Superior temporal gyrus (tissue), 1 donor: ENCODE measurements around the gene MAPKAPK3.

ENCODE experiments used
- DNase-seq: peaks from one replicate; pipeline ENCODE4 v3.0.0-alpha.2; 2016; ENCODE audit errors: extremely low spot score

Gene MAPKAPK3

DNA sequence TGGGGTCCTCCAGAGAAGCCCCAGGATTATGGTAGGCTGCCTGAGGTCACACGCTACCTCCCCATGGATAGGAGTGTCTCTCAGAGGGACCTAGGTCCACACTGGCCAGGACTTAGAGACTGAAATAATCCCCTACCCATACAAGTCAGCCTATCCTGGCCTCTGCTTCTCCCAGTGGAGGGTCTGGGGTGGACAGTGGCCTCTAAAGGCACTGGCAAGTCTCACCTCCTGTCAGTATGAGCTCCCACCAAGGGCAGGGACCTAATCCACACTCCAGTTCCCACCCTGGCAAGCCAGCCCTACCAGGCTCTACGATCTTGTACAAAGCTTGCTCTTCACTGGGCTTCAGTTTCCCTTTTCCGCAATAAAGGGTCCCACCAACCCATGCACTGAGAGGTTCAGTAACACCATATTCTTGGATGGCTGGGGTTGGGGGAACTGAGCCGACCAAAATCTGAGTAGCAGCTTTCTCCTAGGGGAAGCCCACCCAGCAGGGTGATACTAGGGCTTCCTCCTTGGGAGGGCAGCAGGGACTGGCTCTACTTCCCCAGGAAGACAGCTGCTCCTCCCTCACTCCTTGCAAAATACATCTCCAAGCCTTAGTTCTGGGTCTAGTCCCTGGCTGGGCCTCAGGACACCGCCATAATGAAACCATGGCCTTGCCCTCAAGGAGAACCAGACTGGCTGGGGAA lies 7.7 kb upstream of the MAPKAPK3 start:
- DNase-seq, result no peak

DNA sequence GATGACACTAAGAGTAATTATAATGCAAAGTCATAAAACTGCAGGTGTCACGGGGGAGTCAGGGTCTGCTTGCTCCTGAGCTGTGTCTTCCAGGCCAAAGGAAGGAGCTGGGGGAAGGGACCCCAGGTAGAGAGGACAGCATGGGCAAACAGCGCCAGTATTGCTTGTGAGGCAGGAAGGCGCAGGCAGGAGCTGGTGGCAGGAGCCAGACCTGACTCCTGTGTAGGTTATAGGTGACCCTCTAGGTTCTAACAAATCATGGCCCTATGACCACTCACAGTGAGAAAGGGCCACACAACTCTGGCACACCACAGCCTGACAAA lies 7.2 kb upstream of the MAPKAPK3 start:
- no peak for DNase-seq

DNA sequence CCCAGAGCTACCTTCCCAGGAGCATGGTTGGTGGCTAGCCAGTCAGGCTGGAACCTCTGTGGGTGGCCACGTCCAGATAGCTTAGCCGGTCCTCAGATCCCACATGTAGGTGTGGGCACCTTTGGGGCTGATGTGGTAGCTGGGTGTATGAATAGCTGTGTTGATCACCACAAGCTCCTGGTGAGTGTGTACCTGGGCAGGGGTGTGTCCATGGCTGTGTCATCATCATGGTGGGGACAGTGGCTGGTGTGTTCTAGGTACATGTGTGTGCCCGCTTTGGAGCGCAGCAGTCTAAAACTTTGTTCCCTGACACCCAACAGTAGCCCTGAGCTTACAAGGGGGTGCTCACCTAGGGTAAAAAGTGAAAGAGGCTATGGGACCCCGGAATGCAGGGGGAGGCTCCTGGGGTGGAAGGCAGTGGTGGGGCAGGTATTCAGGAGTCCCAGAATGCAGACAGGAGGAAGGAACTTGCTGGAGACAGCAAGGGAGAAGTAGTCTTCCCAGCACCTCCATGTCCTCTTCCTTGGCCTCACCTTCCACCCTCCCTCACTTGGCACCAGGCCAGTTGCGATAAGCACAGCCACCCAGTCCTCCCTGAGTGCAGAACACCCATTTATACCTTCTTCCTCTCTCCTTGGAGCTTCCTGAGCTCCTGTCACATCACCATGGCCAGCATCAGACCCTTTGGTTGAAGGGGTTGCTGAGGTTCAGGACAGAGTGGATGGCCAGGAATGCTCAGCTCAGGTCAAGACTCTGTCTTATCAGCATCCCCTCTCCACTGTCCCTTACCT lies 6.6 kb upstream of the MAPKAPK3 start:
- DNase-seq, result no peak

DNA sequence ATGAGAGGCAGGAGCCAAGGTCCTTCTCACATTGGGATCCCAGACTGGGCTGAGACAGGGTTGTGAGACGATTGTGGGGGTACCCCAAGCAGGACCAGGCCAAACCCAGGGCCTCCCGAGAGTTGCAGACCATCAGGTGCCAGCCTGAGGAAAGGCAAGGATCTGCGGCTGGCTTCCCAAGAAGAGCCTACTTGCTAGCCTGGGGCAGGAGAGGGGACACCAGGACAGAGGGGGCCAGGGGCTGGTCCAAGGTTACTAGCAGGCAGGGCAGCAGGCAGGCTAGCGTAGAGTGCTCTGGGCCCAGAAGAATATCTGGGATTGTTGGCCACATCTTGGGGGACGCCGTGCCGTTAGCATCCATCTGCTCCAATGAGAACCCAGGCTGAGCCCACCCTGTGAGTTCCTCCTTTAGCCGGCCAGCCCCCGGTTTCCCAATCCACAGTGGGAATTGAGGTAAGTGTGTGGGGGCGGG lies 5.9 kb upstream of the MAPKAPK3 start:
- DNase-seq, result no peak

GRCh38 chr3:50611464-50612233 lies 5.3 kb upstream of the MAPKAPK3 start, which contains the start of gene CISH:
Gene CISH (minus strand): TSS chr3:50611774. CDS start chr3:50611650, 124 bp downstream.
- peak; percentile 82 for DNase-seq

GRCh38 chr3:50612234-50612882 lies 4.6 kb upstream of the MAPKAPK3 start:
- DNase-seq, result no peak

DNA sequence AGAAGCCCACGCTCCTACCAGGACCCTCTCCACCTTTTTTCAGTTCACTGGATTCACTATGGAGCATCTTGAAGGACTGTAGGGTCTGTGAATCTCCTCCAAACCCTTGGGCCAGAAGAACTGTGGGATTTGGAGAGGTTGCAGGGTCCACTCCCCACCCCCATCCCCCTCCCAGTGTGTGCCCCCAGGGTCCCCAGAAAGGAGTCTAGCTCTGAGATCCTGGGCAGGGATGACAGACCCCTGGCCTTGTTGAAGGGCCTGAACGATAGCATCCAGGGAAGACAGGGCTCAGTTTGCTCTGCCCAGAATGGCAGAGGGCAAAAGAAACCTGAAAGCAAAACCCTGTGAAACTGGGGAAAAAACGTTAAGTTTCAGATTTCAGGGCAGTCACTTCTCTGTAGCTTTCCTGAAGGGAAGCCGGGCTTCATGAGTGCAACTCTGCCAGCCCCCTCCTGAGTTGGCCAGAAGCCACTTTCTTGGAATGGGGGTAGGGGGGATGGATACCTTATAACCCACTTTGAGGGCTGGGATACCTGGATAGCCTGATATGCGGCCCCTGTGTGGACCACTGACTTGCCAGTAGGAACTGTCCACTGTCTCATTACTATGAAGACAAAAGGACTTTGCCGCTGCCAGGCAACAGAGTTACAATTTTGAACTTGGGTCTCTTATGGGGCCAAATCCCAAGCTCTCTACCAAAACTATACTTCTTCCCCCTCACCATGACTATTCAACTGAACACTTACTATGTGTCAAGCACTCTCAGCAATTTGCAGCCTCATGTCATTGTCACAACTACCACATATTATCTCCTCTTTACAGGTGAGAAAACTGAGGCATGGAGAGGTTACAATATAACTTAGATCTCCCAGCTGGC lies 3.7 kb upstream of the MAPKAPK3 start:
- no peak for DNase-seq

DNA sequence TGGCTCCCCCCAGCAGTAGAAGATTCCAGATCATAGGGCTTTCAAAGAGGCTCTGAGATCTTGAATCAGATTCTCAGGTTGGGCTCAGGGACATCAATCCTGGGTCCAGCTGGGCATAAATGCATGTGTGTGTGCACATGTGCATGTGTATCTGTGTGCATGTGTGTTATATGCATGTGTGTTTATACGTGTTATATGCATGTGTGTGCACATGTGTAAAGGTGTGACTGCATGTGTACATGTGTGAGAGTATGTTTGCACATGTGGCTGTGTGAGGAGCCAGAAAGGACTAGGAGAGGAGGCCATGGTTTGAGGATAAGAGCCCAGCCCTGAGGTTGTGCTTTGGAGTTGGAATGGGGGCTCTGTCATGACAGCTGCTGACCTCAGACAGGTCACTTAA lies 1.8 kb upstream of the MAPKAPK3 start:
- no peak for DNase-seq

GRCh38 chr3:50616003-50616769 lies 765 bp upstream of the MAPKAPK3 start:
- peak; percentile 90 for DNase-seq

DNA sequence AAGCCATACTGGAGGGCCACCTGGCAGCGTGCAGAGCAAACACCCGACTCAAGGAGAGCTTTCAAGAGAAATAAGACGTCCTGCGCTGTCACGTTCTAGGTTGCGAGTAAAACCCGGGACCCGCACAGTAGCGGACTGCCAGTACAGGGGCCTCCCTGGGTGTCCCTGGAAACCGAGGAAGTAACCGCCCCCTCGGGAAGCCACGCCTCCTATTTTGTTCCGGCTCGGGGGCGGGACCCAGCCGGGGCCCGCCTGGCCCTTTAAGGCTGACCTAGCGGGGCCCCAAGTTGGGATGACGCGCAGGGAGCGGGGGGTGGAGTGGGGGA lies 218 bp upstream of the MAPKAPK3 start:
- DNase-seq, result peak; percentile 84

GRCh38 chr3:50617911-50618481 lies 1.0 kb downstream of the MAPKAPK3 start:
- no peak for DNase-seq

DNA sequence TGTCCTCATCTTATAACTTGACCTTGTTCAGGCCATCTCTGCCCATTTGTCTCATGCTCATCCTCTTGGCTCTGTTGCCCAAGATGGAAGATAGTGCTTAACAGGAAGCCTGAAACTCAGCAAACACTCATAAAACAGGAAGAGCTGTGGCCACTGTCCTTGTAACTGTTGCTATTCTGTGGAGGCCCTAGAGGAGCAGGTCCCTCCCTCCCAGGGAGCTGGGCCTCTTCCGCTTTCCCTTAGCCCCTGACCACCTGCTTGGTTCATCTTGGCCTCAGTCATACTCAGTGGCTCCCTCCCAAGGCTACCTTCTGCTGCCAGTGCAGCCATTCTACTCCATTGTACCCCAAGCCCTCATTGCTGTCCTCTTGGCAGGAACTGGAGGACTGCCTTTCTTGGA lies 3.5 kb downstream of the MAPKAPK3 start:
- no peak for DNase-seq

DNA sequence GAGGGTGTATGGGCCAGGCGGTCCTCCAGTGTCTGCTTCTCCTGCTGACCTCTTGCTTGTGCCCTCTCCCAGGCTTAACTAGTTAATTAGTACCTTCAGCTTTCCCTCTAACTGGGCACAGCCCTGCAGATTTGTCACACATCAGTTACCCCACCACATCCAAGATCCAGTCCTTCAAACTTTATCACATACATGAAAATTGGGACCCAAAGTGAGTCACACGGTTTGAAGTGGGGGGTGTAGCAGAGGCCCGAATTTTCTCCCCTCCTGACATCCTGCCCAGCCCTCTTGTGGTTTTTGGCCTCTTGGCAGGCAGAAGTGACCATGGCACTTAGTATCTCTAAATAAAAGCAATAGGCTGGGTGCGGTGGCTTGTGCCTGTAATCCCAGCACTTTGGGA lies 3.9 kb downstream of the MAPKAPK3 start:
- DNase-seq, result no peak

DNA sequence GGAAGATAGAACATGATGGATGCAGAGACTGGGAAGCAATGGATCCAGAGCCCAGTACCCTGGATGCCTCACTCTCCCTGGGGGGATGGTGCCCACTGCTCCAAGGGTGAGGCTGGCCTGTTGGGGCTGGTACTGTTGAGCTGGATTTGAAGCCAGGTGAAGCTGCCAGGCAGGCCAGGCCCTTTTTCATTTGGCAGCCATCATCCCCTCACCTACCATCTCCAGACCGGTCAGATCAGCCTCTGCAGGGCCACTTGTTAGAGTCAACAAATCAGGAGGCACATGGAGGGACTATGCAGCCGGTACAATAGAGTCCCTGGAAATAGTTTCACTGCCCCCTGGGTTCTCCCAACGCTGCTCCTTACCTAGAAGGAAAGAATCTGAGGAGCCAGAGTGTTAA lies 5.9 kb downstream of the MAPKAPK3 start:
- DNase-seq, result no peak

DNA sequence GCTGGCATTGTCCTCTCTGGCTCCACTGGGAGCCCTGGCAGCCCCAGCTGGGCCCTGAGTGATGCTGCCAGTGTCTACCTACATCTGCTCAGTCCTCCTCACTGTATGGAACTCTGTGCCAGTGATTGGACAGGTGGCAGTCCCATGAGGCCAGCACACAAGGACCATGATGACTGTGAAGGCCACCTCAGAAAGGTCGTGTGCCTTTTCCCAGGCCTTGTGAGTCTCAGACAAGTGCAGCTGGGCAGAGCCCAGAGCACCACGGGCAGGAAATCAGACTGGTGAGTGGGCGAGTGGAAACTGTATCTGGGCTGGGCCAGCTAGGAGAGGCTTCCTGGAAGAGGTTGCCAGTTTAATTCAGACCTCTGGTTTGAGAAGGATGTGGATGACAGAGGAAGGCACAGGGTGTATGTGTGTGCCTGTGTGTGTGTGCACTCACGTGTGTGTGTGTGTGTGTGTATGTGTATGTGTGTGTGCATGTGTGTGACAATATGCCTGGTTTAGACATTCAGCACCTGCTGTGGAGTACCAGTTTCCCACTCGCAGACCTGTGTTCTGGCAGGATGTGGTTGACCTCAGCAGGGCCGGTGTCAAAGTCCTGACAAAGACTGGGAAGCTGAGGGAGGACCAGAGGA lies 7.0 kb downstream of the MAPKAPK3 start:
- no peak for DNase-seq

DNA sequence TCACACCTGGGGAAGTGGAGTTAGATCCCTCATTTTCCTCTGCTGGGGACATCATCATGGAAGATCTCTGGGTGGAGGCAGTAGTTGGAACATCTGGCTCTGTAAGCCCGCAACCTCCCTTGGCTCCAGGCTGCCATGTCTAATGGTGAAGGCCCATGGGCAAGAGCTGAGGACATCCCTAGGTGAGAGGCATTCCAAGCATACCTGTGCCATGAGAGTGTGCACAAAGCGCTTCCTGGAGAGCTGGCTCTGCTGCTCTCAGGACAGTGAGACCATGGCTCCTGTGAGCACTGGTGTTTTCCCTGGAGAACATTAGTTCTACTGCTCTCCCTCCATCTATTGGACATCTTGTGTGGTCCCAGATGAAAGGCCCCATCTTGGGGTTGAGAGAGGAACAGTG lies 7.7 kb downstream of the MAPKAPK3 start:
- no peak for DNase-seq

DNA sequence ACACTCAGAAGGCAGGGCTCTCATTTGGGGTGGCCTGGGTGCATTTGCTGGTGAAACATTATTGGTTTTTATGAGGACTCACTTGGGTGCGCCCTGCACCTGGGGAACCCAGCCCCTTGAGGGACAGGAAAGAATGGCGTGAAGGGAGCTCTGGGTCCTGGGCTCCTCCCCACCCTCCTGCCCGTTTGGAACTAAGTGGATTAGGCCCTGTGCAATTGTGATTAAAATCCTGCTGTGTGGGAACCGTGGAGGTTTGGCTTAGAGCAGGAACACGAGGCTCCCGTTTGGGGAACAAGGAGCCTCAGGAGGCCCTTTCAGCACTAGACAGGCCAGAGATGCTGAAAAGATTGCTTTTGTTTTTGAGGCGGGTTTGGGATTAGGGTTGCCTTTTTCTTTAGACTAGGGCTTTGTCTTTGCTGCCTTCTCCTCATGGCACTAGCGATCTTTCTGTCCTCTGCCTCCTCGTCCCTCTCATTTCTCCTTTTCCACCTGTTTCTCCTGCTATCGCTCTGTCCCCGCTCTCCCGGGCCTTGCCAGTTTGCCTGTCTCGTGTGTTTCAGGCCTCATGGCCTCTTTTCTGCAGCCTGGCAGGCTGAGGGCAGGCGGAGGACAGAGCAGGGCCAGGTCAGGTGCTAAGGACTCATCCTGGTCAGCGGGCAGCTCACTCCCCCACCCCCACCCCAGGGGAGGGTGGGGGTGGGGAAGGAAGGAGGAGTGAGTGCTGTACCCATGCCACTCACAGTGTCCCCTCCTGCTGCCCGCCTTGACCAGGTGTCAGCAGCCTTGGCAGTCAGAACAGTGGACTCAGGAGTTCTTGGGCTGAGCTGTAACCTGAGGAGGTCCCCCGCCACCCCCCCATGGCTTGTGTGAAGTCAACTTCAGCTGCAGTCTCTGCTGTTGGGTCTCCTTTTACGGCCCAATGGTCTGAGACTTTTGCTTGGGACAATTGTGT lies 8.6 kb downstream of the MAPKAPK3 start:
- no peak for DNase-seq

GRCh38 chr3:50626401-50626800 lies 9.4 kb downstream of the MAPKAPK3 start:
- DNase-seq, result no peak
